GM18867 (cell line): ENCODE measurements around the gene CRABP1.

ENCODE experiments used
- ATAC-seq: cut with Tn5 transposase; IDR thresholded peaks from one replicate; pipeline ENCODE4 v1.9.1; 2021; ENCODE audit warnings: mild to moderate bottlenecking, moderate library complexity; ENCODE audit not compliant: unreplicated experiment

CRABP1 gene

GRCh38 chr15:78343276-78344060 is 3.3 kb downstream of the CRABP1 start:
- ATAC-seq, result no peak

- no peak for ATAC-seq
These were observed 5.4 kb downstream of the CRABP1 start for GRCh38 chr15:78345396-78346125.

- ATAC-seq, result no peak
These were observed 7.7 kb downstream of the CRABP1 start for GRCh38 chr15:78347586-78348543.

GRCh38 chr15:78350058-78350457 is 9.9 kb downstream of the CRABP1 start:
- ATAC-seq, result no peak

GRCh38 chr15:78351539-78351938 is 11.4 kb downstream of the CRABP1 start:
- ATAC-seq, result no peak

GRCh38 chr15:78353093-78353492 is 12.9 kb downstream of the CRABP1 start:
- no peak for ATAC-seq

GRCh38 chr15:78355177-78355576 is 15.0 kb downstream of the CRABP1 start:
- ATAC-seq, result no peak

GRCh38 chr15:78358102-78358870 is 18.1 kb downstream of the CRABP1 start:
- ATAC-seq, result no peak

GRCh38 chr15:78359041-78359808 is 19.1 kb downstream of the CRABP1 start:
- no peak for ATAC-seq

GRCh38 chr15:78360367-78360801 is 20.2 kb downstream of the CRABP1 start:
- ATAC-seq, result no peak

- ATAC-seq, result no peak
These were observed 21.0 kb downstream of the CRABP1 start for GRCh38 chr15:78360958-78361718.

- no peak for ATAC-seq
These were observed 21.8 kb downstream of the CRABP1 start for GRCh38 chr15:78361771-78362506.

- ATAC-seq, result no peak
These were observed 22.7 kb downstream of the CRABP1 start for GRCh38 chr15:78362716-78363380.

- no peak for ATAC-seq
These were observed 23.2 kb downstream of the CRABP1 start for GRCh38 chr15:78363381-78363734.

- no peak for ATAC-seq
These were observed 24.1 kb downstream of the CRABP1 start for GRCh38 chr15:78364233-78364632.

- ATAC-seq, result no peak
These were observed 25.8 kb downstream of the CRABP1 start for GRCh38 chr15:78365917-78366316.

- ATAC-seq, result no peak
These were observed 26.2 kb downstream of the CRABP1 start for GRCh38 chr15:78366342-78366741.

- no peak for ATAC-seq
These were observed 28.5 kb downstream of the CRABP1 start for GRCh38 chr15:78368651-78369050.
